GM19240 (cell line): ENCODE results near the gene OR1E1.
"Not testable (repeated sequence)": the region's sequence is repeated elsewhere in the genome, so short reads cannot be mapped to it uniquely, and the experiment has no call there.

Experiments used
- DNase-seq: peaks from one replicate; pipeline ENCODE4 v3.0.0; 2011; ENCODE audit warnings: low spot score; ENCODE audit not compliant: insufficient read length

OR1E1 gene, protein sequence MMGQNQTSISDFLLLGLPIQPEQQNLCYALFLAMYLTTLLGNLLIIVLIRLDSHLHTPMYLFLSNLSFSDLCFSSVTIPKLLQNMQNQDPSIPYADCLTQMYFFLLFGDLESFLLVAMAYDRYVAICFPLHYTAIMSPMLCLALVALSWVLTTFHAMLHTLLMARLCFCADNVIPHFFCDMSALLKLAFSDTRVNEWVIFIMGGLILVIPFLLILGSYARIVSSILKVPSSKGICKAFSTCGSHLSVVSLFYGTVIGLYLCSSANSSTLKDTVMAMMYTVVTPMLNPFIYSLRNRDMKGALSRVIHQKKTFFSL

DNA sequence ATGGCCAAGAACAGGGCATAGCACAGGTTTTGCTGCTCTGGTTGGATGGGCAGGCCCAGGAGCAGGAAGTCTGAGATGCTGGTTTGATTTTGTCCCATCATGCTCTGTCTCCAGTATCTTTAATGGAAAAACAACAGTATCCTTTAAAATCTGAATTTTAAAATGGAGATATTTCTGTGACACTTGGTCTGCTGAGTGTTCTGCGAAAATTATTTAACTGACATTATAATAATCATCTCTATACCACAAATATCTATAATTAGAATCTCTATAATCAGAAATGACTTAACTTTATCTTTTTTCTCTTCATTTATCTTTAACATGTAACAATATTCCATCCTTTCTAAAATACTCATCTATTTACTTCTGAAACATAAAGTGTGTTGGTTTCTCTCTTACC, at the start of gene OR1E1:
Gene OR1E1 (minus strand): TSS at position 101 of the 400 bp plus-strand sequence. CDS start 0 bp downstream, at position 101.
- DNase-seq: no peak

DNA sequence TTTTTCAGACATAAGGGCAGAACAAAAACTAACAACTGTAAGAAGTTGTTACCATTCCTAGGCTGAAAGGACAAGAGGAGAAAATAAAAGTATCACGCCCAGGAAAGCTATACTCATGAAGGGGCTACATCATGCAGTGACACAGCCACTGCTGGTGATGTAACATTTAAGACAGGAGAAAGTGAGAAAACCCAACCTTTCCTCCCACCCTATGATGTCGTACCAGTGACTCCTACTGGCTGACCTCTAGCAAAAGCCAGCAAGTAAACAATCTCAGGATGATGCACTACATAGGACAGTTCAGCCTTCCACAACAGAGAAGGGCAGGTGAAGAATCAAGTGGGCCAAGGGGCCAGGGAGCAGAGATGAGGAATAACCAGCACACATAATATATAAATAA, 49.4 kb upstream of the OR1E1 start:
- no peak for DNase-seq

DNA sequence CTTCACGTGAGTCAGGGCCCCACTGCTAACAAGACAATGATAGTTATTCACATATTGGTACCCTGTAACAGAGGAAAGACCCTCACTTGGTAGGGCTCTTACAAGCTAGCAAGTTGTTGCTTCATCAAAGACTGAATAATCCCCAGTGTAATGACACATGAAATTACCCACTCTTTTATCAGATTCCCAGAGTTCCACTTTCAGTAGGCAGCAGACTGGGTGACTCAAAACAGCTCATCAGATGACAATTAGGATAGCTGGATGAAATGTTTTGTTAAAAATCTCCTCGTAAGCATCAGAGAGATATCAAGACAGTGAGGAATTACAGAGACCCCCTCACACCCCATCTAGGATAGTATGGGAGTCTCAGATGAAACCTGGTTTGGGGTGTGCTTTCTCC, 42.2 kb upstream of the OR1E1 start:
- DNase-seq: no peak

DNA sequence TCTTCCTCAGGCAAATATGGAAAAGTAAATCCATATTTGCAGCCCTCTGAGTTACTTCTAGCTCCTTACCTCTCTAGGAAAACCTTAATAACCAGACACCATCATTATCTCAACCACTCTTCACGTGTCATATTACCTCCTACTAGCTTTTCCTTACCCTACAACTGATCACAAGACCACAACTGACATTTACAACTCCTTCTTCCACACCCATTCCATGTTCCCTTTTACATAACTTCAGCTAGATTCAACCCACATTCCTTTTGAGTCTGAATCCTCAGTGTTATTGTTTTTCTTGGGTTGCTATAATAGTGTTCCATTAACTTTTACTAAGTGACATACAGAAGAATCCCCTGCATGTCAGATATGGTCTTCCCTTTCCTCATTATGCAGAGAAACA, 40.2 kb upstream of the OR1E1 start:
- DNase-seq: no peak

DNA sequence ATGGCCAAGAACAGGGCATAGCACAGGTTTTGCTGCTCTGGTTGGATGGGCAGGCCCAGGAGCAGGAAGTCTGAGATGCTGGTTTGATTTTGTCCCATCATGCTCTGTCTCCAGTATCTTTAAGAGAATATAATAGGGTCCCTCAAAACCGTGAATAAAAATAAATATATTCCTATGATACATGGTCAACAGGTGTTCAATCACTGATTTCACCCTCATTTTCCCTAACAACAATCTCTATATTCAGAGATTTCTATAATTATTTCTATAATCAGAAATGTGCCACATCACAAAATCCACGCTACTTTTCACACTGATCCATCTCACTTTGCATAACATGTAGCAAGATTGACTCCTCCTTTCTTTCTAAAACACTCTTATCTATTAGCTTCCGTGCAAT, 35.5 kb upstream of the OR1E1 start, which contains the start of gene OR1E2:
Gene OR1E2 (minus strand): TSS at position 101 of the 400 bp plus-strand sequence. CDS start 0 bp downstream, at position 101.
- DNase-seq: no peak

DNA sequence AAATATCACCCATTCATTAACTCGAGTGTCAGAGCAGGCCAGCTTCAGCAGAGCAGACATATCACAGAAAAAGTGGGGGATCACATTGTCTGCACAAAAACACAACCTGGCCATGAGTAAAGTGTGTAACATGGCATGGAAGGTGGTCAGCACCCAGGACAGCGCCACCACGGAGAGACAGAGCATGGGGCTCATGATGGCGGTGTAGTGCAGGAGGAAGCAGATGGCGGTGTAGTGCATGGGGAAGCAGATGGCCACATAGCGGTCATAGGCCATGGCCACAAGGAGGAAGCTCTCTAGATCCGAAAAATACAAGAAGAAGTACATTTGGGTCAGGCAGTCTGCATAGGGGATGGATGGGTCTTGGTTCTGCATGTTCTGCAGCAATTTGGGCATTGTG, 35.0 kb upstream of the OR1E1 start:
- not testable (repeated sequence) for DNase-seq

DNA sequence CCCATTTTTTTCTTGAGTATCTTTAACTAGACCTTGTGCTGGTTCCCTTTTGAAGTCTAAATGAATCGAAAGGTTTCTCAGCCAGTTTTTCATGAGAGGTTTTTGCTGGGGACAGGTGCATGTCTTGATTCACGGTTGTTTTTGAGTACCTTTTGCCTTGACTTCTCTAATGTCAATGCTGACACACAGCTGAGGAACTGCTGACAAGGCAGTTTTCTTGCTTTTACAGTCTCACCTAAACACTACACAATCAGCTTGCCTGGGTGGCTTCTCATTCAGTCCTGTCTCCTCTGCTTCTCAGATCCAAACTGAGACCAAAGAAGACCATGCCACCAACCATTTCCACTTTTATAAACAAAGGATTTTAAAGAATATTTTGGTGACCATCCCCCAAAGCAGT, 20.0 kb upstream of the OR1E1 start:
- DNase-seq: no peak

DNA sequence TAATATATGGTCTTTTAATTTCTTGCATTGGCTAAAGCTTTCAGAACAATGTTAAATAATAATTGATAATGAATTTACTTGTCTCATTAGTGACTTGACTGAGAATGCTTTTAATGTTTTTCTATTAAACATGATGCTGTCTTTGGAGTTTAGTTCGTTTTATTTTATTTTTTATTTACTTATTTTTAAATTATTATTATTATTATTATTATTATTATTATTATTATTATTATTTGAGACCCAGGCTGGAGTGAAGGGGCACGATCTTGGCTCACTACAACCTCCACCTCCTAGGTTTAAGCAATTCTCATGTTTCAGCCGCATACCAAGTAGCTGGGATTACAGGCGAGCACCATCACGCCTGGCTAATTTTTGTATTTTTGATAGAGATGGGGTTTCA, 17.4 kb upstream of the OR1E1 start:
- DNase-seq: no peak

DNA sequence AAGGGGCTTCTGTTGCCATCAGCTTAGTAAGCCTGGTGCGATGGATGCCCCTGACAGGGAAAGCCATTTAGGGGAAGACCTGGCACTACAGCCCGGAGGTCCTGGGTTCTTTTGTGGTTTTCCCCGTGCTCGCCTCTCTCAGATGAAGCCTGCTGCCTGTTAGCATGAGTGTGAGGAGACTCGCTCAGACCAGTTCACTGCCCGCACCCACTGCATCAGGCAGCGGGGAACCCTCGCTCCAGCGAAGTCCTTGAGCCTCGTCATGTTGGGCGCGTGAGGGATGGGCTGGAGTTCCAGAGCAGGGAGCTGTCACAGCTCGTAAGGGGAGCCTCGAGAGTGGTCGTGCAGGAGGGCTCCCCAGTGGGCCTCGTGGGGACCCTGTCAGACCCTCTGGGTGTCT, 14.0 kb upstream of the OR1E1 start:
- DNase-seq: not testable (repeated sequence)

DNA sequence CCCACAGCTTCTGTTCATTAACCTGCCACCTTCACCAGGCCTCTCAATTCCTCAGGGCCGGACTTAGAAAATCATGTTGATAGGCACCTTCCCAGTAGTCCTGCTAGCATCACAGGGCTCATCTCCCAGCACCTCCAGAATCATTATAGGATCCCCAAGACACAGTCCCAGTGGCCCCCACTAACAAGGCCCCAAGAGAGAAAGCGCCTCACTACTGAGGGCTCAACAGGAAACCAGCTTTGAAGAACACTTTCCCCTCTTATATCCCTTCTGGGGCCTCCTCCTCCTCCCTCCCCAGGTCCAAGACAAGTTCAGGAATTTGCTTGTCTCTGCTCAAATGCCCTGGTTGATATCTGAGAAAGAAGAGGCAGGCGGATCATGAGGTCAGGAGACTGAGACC, 12.9 kb upstream of the OR1E1 start, which contains the start of gene OR3A3:
Gene OR3A3 (plus strand): TSS at position 301 of the 400 bp plus-strand sequence.
- no peak for DNase-seq

DNA sequence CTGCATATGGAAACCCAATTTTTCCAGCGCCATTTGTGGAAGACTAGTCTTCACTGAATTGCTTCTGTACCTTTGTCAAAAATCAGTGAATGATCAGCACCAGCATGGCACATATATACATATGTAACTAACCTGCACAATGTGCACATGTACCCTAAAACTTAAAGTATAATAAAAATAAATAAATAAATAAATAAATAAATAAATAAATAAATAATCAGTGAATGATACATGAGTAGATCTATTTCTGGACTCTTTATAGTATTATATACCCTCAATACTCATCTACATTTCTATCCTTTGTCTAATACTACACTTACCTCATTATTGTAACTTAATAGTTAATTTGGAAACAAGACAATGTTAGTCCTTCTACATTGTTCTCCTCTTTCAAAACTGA, 5.6 kb upstream of the OR1E1 start:
- not testable (repeated sequence) for DNase-seq

DNA sequence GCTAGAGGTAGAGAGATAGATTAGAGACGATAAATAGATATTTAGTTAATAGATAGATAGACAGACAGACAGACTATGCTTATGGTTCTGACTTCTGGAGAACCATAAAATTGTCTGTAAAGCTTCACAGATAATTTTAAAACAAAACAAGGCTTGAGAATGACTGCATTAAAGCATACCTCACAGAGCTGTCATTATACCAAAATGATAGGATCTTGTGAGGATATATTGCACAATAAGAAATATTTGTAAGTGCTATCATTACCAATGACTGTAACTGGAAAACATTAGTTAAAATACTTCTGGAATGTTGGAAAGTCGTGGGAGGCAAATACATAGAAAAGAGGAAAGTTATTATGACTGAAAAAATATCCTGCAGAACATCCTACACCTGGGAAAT, 3.6 kb upstream of the OR1E1 start:
- DNase-seq: no peak

DNA sequence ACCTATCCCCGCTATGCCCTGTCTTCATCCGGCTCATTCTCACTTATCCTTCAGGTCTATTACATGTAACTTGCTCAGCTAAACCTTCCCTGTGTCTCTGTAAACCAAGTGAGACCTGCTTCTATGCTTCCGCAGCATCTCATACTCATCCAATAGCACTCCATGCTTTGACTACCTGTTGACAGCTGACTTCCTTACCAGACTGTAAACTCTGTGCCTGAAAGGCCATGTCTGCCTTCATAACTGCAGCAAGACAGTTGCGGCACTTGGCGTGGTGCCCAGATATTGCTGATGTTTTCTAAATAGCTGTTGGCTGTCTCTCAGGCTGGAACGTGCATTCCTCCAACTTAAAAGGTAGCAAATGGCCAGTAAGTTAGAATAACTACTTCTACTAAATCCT, 1.8 kb upstream of the OR1E1 start:
- DNase-seq: no peak

DNA sequence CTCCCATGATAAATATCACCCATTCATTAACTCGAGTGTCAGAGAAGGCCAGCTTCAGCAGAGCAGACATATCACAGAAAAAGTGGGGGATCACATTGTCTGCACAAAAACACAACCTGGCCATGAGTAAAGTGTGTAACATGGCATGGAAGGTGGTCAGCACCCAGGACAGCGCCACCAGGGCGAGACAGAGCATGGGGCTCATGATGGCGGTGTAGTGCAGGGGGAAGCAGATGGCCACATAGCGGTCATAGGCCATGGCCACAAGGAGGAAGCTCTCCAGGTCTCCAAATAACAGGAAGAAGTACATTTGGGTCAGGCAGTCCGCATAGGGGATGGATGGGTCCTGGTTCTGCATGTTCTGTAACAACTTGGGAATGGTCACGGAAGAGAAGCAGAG, 409 bp downstream of the OR1E1 start:
- not testable (repeated sequence) for DNase-seq

DNA sequence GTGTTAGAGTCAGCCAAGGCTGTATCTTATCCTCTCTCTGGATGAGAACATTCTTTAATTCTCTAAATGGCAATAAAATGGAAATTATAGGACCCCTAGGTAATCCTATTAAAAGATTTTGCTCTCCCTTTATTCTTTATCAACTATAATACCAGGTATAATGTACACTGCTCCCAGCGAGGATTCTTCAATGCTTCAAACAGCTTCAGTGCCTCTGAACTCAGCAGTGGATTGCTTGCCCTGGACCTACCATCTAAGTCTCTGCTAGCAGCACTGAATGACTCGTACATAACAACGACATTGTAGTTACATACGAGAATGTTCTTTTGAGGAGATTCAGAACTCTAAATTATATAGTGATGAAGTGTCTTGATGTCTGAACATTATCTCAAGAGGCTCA, 8.4 kb downstream of the OR1E1 start:
- DNase-seq: no peak

DNA sequence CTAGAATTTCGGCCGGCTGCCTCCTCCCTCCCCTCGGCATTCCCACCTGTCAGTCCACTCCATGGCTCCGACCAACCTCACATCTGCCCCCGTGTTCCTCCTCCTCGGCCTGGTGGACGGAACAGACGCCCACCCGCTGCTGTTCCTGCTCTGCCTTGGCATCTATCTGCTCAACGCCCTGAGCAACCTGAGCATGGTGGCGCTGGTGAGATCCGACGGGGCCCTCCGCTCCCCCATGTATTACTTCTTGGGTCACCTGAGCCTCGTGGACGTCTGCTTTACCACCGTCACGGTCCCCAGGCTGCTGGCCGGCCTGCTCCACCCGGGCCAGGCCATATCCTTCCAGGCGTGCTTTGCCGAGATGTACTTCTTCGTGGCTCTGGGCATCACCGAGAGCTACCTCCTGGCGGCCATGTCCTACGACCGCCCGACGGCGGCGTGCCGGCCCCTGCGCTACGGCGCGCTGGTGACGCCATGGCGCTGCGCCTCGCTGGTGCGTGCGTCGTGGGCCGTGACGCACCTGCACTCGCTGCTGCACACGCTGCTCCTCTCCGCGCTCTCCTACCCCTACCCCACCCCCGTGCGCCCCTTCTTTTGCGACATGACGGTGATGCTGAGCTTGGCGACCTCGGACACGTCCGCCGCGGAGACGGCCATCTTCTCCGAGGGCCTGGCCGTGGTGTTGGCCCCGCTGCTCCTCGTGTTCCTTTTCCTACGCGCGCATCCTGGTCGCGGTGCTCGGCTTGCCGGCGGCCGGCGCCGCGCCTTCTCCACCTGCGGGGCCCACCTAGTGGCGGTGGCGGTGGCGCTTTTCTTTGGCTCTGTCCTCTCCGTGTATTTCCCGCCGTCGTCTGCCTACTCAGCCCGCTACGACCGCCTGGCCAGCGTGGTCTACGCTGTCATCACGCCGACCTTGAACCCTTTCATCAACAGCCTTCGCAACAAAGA, 12.1 kb downstream of the OR1E1 start, which contains the start of gene OR3A2:
Gene OR3A2 (minus strand): TSS at position 440 of the 948 bp plus-strand sequence.
- no peak for DNase-seq

DNA sequence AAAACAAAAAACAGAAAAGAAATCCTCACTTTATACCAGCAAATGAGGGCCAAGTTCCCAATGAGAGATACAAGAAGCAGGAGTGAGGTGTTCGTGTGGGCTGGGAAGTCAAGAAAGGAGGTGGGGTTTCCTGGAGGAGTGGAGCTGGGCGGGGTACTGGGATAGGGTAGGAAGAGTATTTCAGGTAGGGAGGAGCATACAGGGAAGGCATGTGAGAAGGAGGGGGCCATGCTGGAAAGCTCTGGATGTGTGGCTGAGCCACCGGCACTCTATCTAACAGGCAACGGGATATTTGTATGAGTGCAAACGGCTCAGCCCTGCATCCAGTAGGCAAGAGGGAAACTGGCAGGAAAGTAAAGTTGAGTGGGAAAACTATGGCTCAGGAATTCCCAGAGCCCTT, 16.3 kb downstream of the OR1E1 start:
- DNase-seq: no peak

DNA sequence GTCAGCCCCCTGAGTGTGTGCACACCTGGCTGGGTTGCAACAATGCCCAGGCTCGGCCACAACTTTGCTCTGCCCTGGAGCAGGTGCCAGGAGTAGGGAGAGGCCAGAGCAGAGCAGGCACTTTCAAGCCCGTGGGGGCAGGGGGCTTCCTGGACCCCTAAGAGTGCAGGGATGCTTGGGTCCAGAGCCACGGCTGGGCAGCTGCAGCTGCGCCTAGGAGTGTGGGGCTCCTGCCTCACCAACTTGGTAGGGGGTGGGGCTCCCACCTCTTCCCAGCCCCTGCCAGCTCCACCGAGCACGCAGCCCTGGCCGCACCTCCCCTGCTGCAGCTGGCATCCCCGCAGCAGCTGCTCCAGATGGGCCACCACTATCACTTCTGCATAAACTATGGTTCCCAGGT, 19.9 kb downstream of the OR1E1 start:
- DNase-seq: no peak

DNA sequence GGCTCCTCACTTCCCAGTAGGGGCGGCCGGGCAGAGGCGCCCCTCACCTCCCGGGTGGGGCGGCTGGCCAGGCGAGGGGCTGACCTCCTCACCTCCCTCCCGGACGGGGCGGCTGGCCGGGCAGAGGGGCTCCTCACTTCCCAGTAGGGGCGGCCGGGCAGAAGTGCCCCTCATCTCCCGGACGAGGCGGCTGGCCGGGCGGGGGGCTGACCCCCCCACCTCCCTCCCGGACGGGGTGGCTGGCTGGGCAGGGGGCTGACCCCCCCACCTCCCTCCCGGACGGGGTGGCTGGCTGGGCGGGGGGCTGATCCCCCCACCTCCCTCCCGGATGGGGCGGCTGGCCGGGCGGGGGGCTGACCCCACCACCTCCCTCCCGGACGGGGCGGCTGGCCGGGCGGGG, 27.0 kb downstream of the OR1E1 start:
- DNase-seq: not testable (repeated sequence)
